GM12878 (cell line): Measurements from ENCODE around the gene TNFAIP1. TPM values are rescaled to one million over a fixed set of nuclear protein-coding genes. Genes with fewer than 3 reads are reported as not detected.

Experiments
- ATAC-seq: fragments of 200-7000 bp; cut with Tn5 transposase; 3 replicates; pipeline ENCODE4 v1.9.1; 2020; ENCODE audit warnings: mild to moderate bottlenecking, moderate library complexity
- BruUV-seq: library from RNA; stranded (reverse); fragments of 400-500 nt; replicated peaks from 2 replicates; lab custom pipeline; 2021; lab: Mats Ljungman, UMichigan
- CTCF ChIA-PET: fragments of 300-600 bp; sonication (Branson Sonifier 250); formaldehyde crosslinking; extraction: SDS; loops from one replicate; lab custom pipeline; 2021; ENCODE audit warnings: inconsistent platforms; lab: Yijun Ruan, JAX
- POLR2A ChIA-PET: fragments of 350-600 bp; formaldehyde crosslinking; extraction: SDS; loops from one replicate; lab custom pipeline; 2021; ENCODE audit warnings: inconsistent platforms; lab: Charles Lee
- RAD21 ChIA-PET: fragments of 300-600 bp; sonication (Branson Sonifier 250); formaldehyde crosslinking; loops from one replicate; lab custom pipeline; 2023; ENCODE audit warnings: antibody characterized with exemption; ENCODE audit not compliant: unreplicated experiment; lab: Charles Lee
- SMC1A ChIA-PET: fragments of 300-600 bp; sonication (Branson Sonifier 250); formaldehyde crosslinking; loops from one replicate; lab custom pipeline; 2023; ENCODE audit not compliant: unreplicated experiment, uncharacterized antibody; lab: Charles Lee
- DNase-seq: peaks from one replicate; pipeline ENCODE4 v3.0.0-alpha.2; 2011; ENCODE audit warnings: low read depth, low spot score
- FAIRE-seq: peaks from 3 replicates; lab custom pipeline; 2011; peaks lifted over from hg19 to GRCh38; lab: Jason Lieb, UNC
- H2AFZ ChIP-seq: 2 replicates; pipeline ENCODE4 v1.6.0; 2011; ENCODE audit warnings: low read depth, low read length, control low read depth; ENCODE audit not compliant: control insufficient read depth
- H3K27ac ChIP-seq: 2 replicates; pipeline ENCODE4 v1.5.1; 2011; ENCODE audit warnings: control low read depth; ENCODE audit not compliant: control insufficient read depth, insufficient read depth
- H3K27me3 ChIP-seq, 2 experiments: replicated peaks in 1 of 2; 2 replicates each; pipeline versions ENCODE4 v1.6.0 to v1.6.1; 2011; ENCODE audit warnings: low read length in 1 of 2; ENCODE audit not compliant: control insufficient read depth in 2 of 2, insufficient read depth in 2 of 2
- H3K36me3 ChIP-seq, 2 experiments: 2 replicates each; pipeline ENCODE4 v1.5.1; 2011; ENCODE audit warnings: low read length in 1 of 2; ENCODE audit not compliant: control insufficient read depth in 2 of 2, insufficient read depth in 2 of 2
- H3K4me1 ChIP-seq: 2 replicates; pipeline ENCODE4 v1.6.1; 2011; ENCODE audit warnings: mild to moderate bottlenecking, low read length, moderate library complexity, mixed read lengths; ENCODE audit not compliant: control insufficient read depth, insufficient read depth
- H3K4me2 ChIP-seq: 2 replicates; pipeline ENCODE4 v1.6.0; 2011; ENCODE audit warnings: control low read depth; ENCODE audit not compliant: control insufficient read depth, insufficient read depth
- H3K4me3 ChIP-seq: fragments of 200-600 bp; sonication (generic); 2 replicates; pipeline ENCODE4 v1.5.1; 2016
- H3K79me2 ChIP-seq: 2 replicates; pipeline ENCODE4 v1.6.0; 2011; ENCODE audit warnings: low read length; ENCODE audit not compliant: control insufficient read depth, insufficient read depth
- H3K9ac ChIP-seq: 2 replicates; pipeline ENCODE4 v1.8.0; 2011; ENCODE audit warnings: low read length, control low read depth, mixed read lengths; ENCODE audit not compliant: control insufficient read depth, insufficient read depth
- H3K9me3 ChIP-seq: replicated peaks from 3 replicates; pipeline ENCODE4 v1.5.1; 2011; ENCODE audit warnings: mild to moderate bottlenecking, low read length; ENCODE audit not compliant: control insufficient read depth, insufficient read depth
- H4K20me1 ChIP-seq: 2 replicates; pipeline ENCODE4 v1.6.0; 2011; ENCODE audit not compliant: control insufficient read depth, insufficient read depth
- CBFB ChIP-seq: IDR thresholded peaks from 2 replicates; pipeline ENCODE4 v1.6.1; 2016; ENCODE audit warnings: antibody characterized with exemption, low read depth
- FOXK2 ChIP-seq: fragments of 450-650 bp; IDR thresholded peaks from 2 replicates; pipeline ENCODE4 v1.6.1; 2017; ENCODE audit warnings: mild to moderate bottlenecking, moderate library complexity
- GATAD2B ChIP-seq: fragments of 450-650 bp; conservative IDR thresholded peaks from 2 replicates; pipeline ENCODE4 v1.6.1; 2017; ENCODE audit warnings: low read depth, mild to moderate bottlenecking, moderate library complexity
- PAX5 ChIP-seq: IDR thresholded peaks from 2 replicates; pipeline ENCODE4 v1.6.1; 2011; ENCODE audit warnings: low read depth, low read length, borderline replicate concordance
- SUZ12 ChIP-seq: fragments of 200-600 bp; sonication (generic); IDR thresholded peaks from one replicate; pipeline ENCODE4 v1.6.1; 2018; ENCODE audit warnings: antibody characterized with exemption, mild to moderate bottlenecking; ENCODE audit not compliant: unreplicated experiment
- ZZZ3 ChIP-seq: IDR thresholded peaks from 2 replicates; pipeline ENCODE4 v1.6.1; 2011; ENCODE audit warnings: low read depth; ENCODE audit not compliant: control insufficient read depth, insufficient read length
- WGBS: methylation state at CpG from one replicate; pipeline ENCODE4 v1.1.6; 2016; ENCODE audit warnings: low lambda C conversion rate; ENCODE audit not compliant: insufficient replicate concordance, insufficient coverage; ENCODE audit errors: missing lambda C conversion rate; 5-methylcytosine and 5-hydroxymethylcytosine counted together
- in situ Hi-C: fragments of 300-500 bp; cut with MboI; formaldehyde crosslinking; loops from 9 replicates; pipeline ENCODE4 v1.14.3; 2018; ENCODE audit warnings: mixed read lengths
- intact Hi-C: fragments of 100-400 bp; cut with micrococcal nuclease; formaldehyde crosslinking; loops from one replicate; pipeline ENCODE4 v1.14.2; 2022; ENCODE audit not compliant: unreplicated experiment
- polyA plus RNA-seq, 11 experiments: library from polyadenylated mRNA; depleted of rRNA in 4 of 11; unstranded in 6 of 11; stranded (reverse) in 5 of 11; fragments of >200 nt; fragmentation: Nextera tagmentation in 4 of 11; fragmentation: Illumina TruSeq in 1 of 11; extraction: Ambion mirVana in 4 of 11; extraction: Trizol in 1 of 11; gene quantifications; 1 replicate in 1 of 11; 2 replicates in 10 of 11; pipeline versions ENCODE4 v1.2.1 to v1.2.3, GENCODE V29; 2011 to 2016; ENCODE audit warnings: inconsistent platforms in 2 of 11, missing spikeins in 2 of 11, low read depth in 1 of 11
- total RNA-seq, 4 experiments: library from RNA; depleted of rRNA in 3 of 4; stranded (reverse); fragments of >200 nt in 3 of 4; fragmentation: Illumina TruSeq in 1 of 4; extraction: Trizol in 1 of 4; gene quantifications; 2 replicates each; pipeline versions ENCODE4 v1.2.1 to v1.2.3, GENCODE V29; 2013 to 2021
- TF ChIP-seq, protein P1 (sequence below): fragments of 450-650 bp; formaldehyde crosslinking; IDR thresholded peaks from 2 replicates; pipeline ENCODE4 v1.4.0; 2020; ENCODE audit warnings: mild to moderate bottlenecking, moderate library complexity
- TF ChIP-seq, protein P2 (sequence below): fragments of 450-650 bp; IDR thresholded peaks from 2 replicates; pipeline ENCODE4 v1.6.1; 2018; ENCODE audit warnings: mild to moderate bottlenecking, low read depth, moderate library complexity; ENCODE audit not compliant: partially characterized antibody

The TNFAIP1 gene
- total and polyA plus RNA-seq, 10 of the 15 experiments (the other 5 are each of a cell fraction or from before 2014, with no cell fraction given), result 1.8 to 16.9 (median 11.7) TPM

- TF ChIP-seq, protein P1, sequence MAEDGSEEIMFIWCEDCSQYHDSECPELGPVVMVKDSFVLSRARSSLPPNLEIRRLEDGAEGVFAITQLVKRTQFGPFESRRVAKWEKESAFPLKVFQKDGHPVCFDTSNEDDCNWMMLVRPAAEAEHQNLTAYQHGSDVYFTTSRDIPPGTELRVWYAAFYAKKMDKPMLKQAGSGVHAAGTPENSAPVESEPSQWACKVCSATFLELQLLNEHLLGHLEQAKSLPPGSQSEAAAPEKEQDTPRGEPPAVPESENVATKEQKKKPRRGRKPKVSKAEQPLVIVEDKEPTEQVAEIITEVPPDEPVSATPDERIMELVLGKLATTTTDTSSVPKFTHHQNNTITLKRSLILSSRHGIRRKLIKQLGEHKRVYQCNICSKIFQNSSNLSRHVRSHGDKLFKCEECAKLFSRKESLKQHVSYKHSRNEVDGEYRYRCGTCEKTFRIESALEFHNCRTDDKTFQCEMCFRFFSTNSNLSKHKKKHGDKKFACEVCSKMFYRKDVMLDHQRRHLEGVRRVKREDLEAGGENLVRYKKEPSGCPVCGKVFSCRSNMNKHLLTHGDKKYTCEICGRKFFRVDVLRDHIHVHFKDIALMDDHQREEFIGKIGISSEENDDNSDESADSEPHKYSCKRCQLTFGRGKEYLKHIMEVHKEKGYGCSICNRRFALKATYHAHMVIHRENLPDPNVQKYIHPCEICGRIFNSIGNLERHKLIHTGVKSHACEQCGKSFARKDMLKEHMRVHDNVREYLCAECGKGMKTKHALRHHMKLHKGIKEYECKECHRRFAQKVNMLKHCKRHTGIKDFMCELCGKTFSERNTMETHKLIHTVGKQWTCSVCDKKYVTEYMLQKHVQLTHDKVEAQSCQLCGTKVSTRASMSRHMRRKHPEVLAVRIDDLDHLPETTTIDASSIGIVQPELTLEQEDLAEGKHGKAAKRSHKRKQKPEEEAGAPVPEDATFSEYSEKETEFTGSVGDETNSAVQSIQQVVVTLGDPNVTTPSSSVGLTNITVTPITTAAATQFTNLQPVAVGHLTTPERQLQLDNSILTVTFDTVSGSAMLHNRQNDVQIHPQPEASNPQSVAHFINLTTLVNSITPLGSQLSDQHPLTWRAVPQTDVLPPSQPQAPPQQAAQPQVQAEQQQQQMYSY, result no peak
- TF ChIP-seq GATAD2B (no peak), SUZ12 (no peak), PAX5 (no peak)
- TF ChIP-seq, protein P2, sequence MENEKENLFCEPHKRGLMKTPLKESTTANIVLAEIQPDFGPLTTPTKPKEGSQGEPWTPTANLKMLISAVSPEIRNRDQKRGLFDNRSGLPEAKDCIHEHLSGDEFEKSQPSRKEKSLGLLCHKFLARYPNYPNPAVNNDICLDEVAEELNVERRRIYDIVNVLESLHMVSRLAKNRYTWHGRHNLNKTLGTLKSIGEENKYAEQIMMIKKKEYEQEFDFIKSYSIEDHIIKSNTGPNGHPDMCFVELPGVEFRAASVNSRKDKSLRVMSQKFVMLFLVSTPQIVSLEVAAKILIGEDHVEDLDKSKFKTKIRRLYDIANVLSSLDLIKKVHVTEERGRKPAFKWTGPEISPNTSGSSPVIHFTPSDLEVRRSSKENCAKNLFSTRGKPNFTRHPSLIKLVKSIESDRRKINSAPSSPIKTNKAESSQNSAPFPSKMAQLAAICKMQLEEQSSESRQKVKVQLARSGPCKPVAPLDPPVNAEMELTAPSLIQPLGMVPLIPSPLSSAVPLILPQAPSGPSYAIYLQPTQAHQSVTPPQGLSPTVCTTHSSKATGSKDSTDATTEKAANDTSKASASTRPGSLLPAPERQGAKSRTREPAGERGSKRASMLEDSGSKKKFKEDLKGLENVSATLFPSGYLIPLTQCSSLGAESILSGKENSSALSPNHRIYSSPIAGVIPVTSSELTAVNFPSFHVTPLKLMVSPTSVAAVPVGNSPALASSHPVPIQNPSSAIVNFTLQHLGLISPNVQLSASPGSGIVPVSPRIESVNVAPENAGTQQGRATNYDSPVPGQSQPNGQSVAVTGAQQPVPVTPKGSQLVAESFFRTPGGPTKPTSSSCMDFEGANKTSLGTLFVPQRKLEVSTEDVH, result no peak
Measured at GRCh38 chr17:28343491-28343932, 8.0 kb downstream of the TNFAIP1 start (continued).

DNA sequence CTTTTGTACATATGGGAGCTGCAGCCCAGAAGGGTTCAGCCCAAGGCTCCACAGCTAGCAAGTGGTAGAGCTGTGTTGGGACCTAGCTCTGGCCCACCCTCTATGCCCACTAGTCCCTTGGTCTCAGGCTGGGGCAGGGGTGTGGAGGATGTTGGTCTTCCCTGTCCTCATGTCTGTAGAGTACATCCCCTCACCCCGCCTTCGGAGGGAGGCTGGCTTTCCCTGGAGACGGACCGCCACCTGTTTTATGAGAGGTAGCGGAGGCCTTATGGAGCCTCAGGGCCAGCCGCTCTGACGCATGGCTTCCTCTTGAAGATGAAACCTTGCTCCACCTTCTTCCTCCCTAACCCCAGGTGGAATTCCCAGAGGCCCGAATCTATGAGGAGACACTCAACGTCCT lies 8.4 kb downstream of the TNFAIP1 start:
- H3K27ac ChIP-seq, result no peak overlapping the region
- H3K4me3 ChIP-seq, result no peak overlapping the region
- no peak overlapping the region for H3K4me2 ChIP-seq
- FAIRE-seq, result no peak
- POLR2A ChIA-PET, result interaction anchor here (0.6 kb wide), 1 partner anchor 9 kb away, joined by 3 read pairs; no protein-coding TSS in a partner anchor
- no peaks in the 10 kb centered on the region for H3K4me1 ChIP-seq
- no TSS peak for BruUV-seq
- H3K27me3 ChIP-seq, result no peaks in the 10 kb centered on the region
- H3K79me2 ChIP-seq, result no peaks in the 10 kb centered on the region
- intact Hi-C loops, result no loop called here
- SMC1A ChIA-PET, result interaction anchor here (0.5 kb wide), 1 partner anchor 280 kb away, joined by 4 read pairs; no protein-coding TSS in a partner anchor
- peaks cover 16 to 27% of the 10 kb centered on the region in 2 experiments for H3K36me3 ChIP-seq
- H3K9me3 ChIP-seq, result no peaks in the 10 kb centered on the region
- in situ Hi-C loops, result loop anchor here (5.0 kb wide), 1 partner anchor 52 kb away; no protein-coding TSS in a partner anchor
- RAD21 ChIA-PET, result no interaction called here
- CTCF ChIA-PET, result no interaction called here
- no peaks in the 10 kb centered on the region for H4K20me1 ChIP-seq
- DNase-seq, result no peak
- no peak overlapping the region for H2AFZ ChIP-seq
- ATAC-seq, result no peak; the same call in 2 of the 3 replicates
- WGBS, result 92% methylated on average over 9 of the region's 9 CpGs
- H3K9ac ChIP-seq, result no peak overlapping the region
- TF ChIP-seq ZZZ3, result no peak
- no peak for TF ChIP-seq CBFB
- TF ChIP-seq FOXK2, result no peak
- TF ChIP-seq, all 136 proteins: peak for 0
